Measurements from ENCODE around the gene LRIT1. TPM values are rescaled to one million over a fixed set of nuclear protein-coding genes. Genes with fewer than 3 reads are reported as not detected.

The LRIT1 gene
- total RNA-seq, 6 donors from 2014 or later, result not detected

- no peak for ATAC-seq (ENCODE audit: low FRiP score in 2 of 2)
Measured at GRCh38 chr10:84184517-84184916, 56.8 kb downstream of the LRIT1 start.

GRCh38 chr10:84181631-84182030 lies 59.7 kb downstream of the LRIT1 start:
- H3K4me1 ChIP-seq, result no peaks in the 10 kb centered on the region
- ATAC-seq (ENCODE audit: low FRiP score in 2 of 2), result no peak
- H3K27ac ChIP-seq, result no peak overlapping the region
- no peaks in the 10 kb centered on the region for H3K36me3 ChIP-seq
- no peaks in the 10 kb centered on the region for H3K9me3 ChIP-seq
- 90 to 92% methylated on average over 3 of the region's 5 CpGs for WGBS, 2 donors
- DNase-seq, result no peak
- no peak overlapping the region for H3K4me3 ChIP-seq
- TF ChIP-seq POLR2AphosphoS5 (IDR thresholded peaks at IDR 0.05) (no peak), CTCF (IDR thresholded peaks at IDR 0.05) (no peak), EP300 (IDR thresholded peaks at IDR 0.05) (no peak), POLR2A (IDR thresholded peaks at IDR 0.05) (no peak)
- H3K27me3 ChIP-seq, result no peaks in the 10 kb centered on the region

More at GRCh38 chr10:84184517-84184916, 56.8 kb downstream of the LRIT1 start:
- no peak for DNase-seq
- no peaks in the 10 kb centered on the region for H3K4me1 ChIP-seq
- no peak overlapping the region for H3K27ac ChIP-seq
- TF ChIP-seq POLR2A (IDR thresholded peaks at IDR 0.05) (no peak), POLR2AphosphoS5 (IDR thresholded peaks at IDR 0.05) (no peak), CTCF (IDR thresholded peaks at IDR 0.05) (no peak), EP300 (IDR thresholded peaks at IDR 0.05) (no peak)
- no peak overlapping the region for H3K4me3 ChIP-seq
- no peaks in the 10 kb centered on the region for H3K9me3 ChIP-seq
- no peaks in the 10 kb centered on the region for H3K27me3 ChIP-seq
- no peaks in the 10 kb centered on the region for H3K36me3 ChIP-seq
- 67 to 68% methylated on average over 4 of the region's 4 CpGs for WGBS, 2 donors

Other genes starting within 250 kb of the LRIT1 start
- 100 to 1,000 TPM in 4 of 6 donors, 10 to 100 TPM in 2; 40.9 to 130 (median 113) TPM for gene GHITM, start 102.0 kb downstream of the LRIT1 start, total RNA-seq
- gene GPR15LG, start 67.7 kb downstream of the LRIT1 start, total RNA-seq, result under 1 TPM in 1 of 6 donors, not detected in 5; 0.37 TPM
- under 1 TPM in 4 of 6 donors, not detected in 2; 0.30 to 0.46 (median 0.33) TPM for gene CDHR1, start 47.0 kb downstream of the LRIT1 start, total RNA-seq
- not detected for gene LRIT2, start 16.0 kb downstream of the LRIT1 start, total RNA-seq
- gene RGR, start 3.5 kb upstream of the LRIT1 start, total RNA-seq, result 10 to 100 TPM in 1 of 6 donors, under 1 TPM in 2, not detected in 3; 0.49 to 14.7 (median 0.91) TPM
- 10 to 100 TPM; 28.7 to 78.9 (median 52.6) TPM for gene CCSER2, start 87.0 kb upstream of the LRIT1 start, total RNA-seq